Duodenal mucosa (tissue), 2 donors: ENCODE results near the gene C1QTNF6.

Experiments used
- H3K27ac ChIP-seq: one replicate; pipeline ENCODE4 v1.7.0; 2013; ENCODE audit warnings: low read depth, low read length
- H3K27me3 ChIP-seq, 2 donors: one replicate each; pipeline ENCODE4 v1.7.0; 2013; ENCODE audit warnings: low read length in 2 of 2, control low read depth in 1 of 2; ENCODE audit not compliant: insufficient read depth in 2 of 2, control insufficient read depth in 1 of 2
- H3K36me3 ChIP-seq, 2 donors: one replicate each; pipeline ENCODE4 v1.7.0; 2013; ENCODE audit warnings: low read length in 2 of 2, control low read depth in 1 of 2; ENCODE audit not compliant: insufficient read depth in 2 of 2, control insufficient read depth in 1 of 2
- H3K4me1 ChIP-seq, 2 donors: one replicate each; pipeline ENCODE4 v1.7.0; 2013; ENCODE audit warnings: low read length in 2 of 2, control low read depth in 1 of 2; ENCODE audit not compliant: insufficient read depth in 2 of 2, control insufficient read depth in 1 of 2
- H3K4me3 ChIP-seq, 2 donors: one replicate each; pipeline ENCODE4 v1.7.0; 2013; ENCODE audit warnings: low read length in 2 of 2, low read depth in 1 of 2
- H3K9ac ChIP-seq, 2 donors: one replicate each; pipeline ENCODE4 v1.7.0; 2013; ENCODE audit warnings: low read length in 2 of 2, low read depth in 1 of 2
- H3K9me3 ChIP-seq, 2 donors: one replicate each; pipeline ENCODE4 v1.7.0; 2013; ENCODE audit warnings: low read length in 2 of 2, control low read depth in 1 of 2; ENCODE audit not compliant: control insufficient read depth in 1 of 2

C1QTNF6 gene

DNA sequence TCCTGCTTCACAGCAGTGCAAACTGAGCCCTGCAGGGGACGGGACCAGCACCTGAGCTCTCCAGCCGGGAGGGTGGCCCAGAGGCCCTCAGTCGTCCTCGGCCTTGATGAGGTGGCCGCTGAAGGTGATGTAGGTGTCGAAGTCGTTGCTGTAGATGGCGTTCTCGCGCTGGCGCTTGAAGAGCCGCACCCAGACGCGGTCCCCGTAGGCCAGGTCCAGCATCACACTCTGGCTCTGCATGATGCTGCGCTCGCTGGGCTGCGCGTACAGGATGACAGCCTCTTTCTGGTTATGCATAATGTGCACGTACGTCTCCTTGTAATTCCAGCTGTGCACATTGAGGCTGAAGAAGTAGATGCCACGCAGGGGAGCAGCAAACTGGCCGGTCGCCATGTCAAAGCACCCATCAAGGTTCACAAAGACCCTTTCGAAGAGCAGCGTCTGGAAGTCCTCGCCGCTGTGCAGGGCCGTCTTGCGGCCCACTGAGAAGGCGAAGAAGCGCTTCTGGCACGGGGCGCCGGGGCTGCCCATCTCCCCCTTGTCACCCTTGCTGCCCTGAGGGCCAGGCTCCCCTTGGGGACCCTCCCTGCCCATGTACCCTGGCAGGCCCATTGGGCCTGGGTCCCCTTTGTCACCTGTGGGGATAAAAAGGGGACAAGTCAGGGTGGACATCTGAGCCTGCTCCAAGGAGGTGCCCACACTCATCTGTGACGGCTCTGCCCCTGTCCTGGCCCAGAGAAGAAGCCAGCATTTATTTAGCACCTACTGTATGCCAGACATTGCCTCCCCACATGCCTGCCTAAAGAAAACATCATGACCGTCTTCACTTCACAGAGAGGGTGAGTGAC, 5.7 kb downstream of the C1QTNF6 start:
- Histone ChIP-seq H3K4me1 (peaks cover 22 to 28% of the 10 kb centered on the region in 2 donors), H3K36me3 (no peaks in the 10 kb centered on the region), H3K9me3 (no peaks in the 10 kb centered on the region), H3K4me3 (no peak overlapping the region), H3K27me3 (no peaks in the 10 kb centered on the region), H3K9ac (no peak overlapping the region), H3K27ac (no peak overlapping the region)

DNA sequence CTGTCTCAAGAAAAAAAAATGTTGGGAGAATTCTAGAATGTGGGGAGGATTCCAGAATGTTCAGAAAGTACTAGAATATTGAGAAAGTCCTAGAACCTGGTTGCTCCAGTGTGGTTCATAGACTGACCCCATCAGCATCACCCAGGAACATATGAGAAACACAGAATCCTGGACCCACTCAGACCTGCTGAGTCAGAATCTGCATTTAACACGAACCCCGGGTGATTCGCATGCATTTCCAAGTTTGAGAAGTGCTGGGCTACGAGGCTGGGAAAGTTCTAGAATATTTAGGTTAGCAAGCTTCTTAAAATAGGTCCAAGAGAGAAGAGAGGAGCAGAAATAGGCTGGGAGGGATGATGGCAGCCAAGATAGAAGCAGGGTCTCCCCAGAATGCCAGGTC, 6.4 kb downstream of the C1QTNF6 start:
- Histone ChIP-seq H3K4me1 (peaks cover 25 to 29% of the 10 kb centered on the region in 2 donors), H3K27ac (no peak overlapping the region), H3K9me3 (no peaks in the 10 kb centered on the region), H3K4me3 (no peak overlapping the region), H3K9ac (no peak overlapping the region), H3K27me3 (no peaks in the 10 kb centered on the region), H3K36me3 (no peaks in the 10 kb centered on the region)

DNA sequence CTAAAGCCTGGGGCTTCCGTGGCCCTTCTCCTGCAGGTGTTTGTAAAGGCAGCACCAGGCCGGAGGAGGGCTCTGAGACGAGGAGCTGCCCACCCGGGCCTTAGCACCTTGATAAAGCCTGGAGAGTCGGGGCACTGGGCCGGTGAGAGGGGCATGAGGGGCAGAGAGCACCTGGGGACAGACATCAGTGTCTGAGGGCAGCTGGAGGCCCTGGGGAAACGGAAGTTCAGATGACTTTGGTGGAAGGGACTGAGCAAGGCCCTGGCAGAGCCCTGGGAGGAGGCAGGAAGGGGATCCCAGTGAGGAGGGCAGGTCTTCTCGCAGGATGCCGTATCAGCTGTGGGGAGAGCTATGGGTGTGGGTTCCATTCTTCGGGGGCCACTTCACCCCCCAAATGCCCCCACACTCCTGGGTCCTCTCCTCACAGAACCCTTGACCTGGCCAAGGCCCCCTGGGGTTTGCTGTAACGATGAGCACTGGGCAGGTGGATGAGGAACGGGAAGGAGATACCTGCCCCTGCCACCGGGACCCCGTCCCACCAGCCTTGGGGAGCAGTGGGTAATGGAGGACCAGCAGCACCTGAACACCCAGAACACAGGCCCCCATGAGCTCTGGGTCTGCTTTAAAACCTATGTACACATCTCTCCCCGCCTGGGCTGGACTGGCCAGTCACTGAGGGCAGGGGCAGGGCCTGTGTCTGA, 7.4 kb downstream of the C1QTNF6 start:
- Histone ChIP-seq H3K27me3 (no peaks in the 10 kb centered on the region), H3K27ac (no peak overlapping the region), H3K9me3 (no peaks in the 10 kb centered on the region), H3K4me3 (no peak overlapping the region), H3K9ac (no peak overlapping the region), H3K36me3 (no peaks in the 10 kb centered on the region), H3K4me1 (peaks cover 30 to 39% of the 10 kb centered on the region in 2 donors)

DNA sequence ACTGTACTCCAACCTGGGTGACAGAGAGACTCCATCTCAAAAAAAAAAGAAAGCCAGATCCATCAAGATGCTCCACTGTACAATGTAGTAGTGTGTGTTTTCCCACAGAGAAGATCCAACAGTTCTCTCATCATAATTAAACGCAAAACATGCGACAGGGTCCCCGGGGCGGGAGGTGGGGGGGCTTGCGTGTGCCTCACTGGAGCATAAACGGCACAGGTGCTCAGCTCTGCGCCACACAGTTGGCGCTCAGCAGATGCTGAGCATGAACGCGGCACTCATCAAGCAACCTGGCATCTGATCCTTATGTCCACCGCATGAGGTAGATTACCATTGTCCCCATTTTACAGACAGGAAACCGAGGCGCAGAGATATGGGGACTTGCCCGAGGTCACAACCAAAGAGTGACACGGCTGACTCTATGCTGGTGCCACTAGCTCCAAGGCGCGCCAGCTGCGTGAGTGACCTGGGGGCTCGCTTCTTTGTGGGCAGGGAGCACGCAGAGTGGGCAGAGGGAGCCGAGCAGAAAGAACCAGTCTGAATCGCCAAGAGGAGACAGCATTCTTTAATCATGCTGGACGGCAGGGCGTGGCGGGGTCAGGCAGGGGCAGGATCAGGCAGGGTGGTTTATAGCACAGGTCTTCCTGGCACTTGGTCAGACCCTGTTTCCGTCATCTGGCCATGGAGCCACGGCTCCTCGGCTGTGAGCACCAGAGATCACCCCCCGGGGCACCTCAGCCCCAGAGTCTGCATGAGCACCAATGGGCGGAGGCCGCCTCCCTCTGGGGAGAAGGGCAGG, 8.2 kb downstream of the C1QTNF6 start:
- Histone ChIP-seq H3K27me3 (no peaks in the 10 kb centered on the region), H3K27ac (no peak overlapping the region), H3K9ac (no peak overlapping the region), H3K4me1 (peaks cover 30 to 41% of the 10 kb centered on the region in 2 donors), H3K36me3 (no peaks in the 10 kb centered on the region), H3K4me3 (no peak overlapping the region), H3K9me3 (no peaks in the 10 kb centered on the region)

DNA sequence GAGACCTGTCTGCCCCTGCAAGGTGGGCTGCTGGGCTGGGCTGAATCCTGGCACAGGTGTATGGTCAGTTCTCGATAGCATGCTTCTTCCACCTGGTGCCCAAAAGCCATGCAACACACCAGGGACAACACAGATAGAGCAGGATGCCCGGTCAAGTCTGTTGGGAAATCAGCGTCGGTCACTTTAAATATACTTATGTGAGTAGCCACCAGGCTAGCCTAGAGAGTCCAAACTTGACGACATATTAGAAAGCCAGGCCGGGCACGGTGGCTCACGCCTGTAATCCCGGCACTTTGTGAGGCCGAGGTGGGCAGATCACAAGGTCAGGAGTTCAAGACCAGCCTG, 8.9 kb downstream of the C1QTNF6 start:
- Histone ChIP-seq H3K4me1 (peaks cover 30 to 41% of the 10 kb centered on the region in 2 donors), H3K36me3 (no peaks in the 10 kb centered on the region), H3K4me3 (no peak overlapping the region), H3K27me3 (no peaks in the 10 kb centered on the region), H3K9me3 (no peaks in the 10 kb centered on the region), H3K9ac (no peak overlapping the region), H3K27ac (no peak overlapping the region)

DNA sequence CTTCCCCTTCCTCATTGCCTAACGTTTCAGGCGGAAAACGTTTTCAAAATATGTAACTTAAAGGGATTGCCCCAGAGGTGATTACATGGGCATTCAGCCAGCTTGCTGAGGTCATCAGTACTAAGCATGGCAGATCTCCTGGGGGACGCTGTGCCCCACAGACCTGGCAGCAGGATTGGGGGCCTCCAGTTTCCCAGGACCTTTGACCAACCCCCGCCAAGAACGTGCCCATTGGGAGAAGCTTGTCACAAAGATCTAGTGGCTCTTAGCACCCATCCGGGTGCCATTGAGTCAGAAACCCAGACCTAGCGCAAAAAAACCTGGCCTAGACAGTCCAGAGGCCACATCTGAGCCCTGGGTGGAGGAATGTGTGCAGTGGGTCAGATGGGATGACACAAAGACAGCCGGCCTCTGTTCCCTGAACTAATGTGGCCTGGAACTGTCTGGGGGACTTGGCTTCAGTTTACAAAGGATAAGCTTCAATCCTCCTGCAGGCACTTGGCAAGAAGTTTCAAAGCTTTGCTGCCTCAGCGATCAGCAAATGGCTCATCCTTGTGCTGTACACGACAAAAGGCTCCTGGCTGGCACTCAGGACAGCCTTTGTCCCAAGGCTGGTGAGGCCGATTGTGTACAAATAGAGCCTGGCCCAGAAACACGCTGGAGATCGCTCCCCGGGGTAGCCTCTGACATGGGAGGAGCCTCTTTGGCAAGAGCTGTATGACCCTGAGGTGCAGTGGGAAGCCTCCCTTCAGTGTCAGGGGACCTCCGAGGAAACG, 9.5 kb downstream of the C1QTNF6 start:
- H3K4me3 ChIP-seq: no peak overlapping the region
- no peak overlapping the region for H3K27ac ChIP-seq
- no peaks in the 10 kb centered on the region for H3K27me3 ChIP-seq
- H3K9ac ChIP-seq: peak overlapping the region in 1 of 2 donors; percentile 14
- H3K9me3 ChIP-seq: no peaks in the 10 kb centered on the region
- no peaks in the 10 kb centered on the region for H3K36me3 ChIP-seq
- peaks cover 30 to 41% of the 10 kb centered on the region in 2 donors for H3K4me1 ChIP-seq

DNA sequence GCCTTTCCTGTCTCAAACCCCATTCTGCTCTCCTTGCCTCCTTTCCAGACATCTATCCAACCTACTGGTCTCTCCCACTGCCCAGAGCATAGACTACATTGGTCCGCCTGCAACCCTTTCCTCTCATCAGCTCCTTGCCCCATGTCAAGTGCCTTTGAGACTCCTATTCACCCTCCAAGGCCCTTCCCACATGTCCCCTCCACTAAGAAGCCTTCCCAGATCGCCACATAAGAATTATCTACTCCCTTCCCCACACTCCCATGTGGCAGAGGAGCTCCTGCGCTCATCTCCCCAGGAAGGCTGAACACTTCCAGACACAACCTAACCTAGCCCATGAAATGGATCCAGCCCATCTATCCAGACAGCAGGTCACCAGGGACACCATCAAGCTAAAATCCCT, 10.3 kb downstream of the C1QTNF6 start:
- Histone ChIP-seq H3K9ac (peak overlapping the region in 1 of 2 donors; percentile 14), H3K4me3 (no peak overlapping the region), H3K4me1 (peaks cover 30 to 41% of the 10 kb centered on the region in 2 donors), H3K27ac (no peak overlapping the region), H3K27me3 (no peaks in the 10 kb centered on the region), H3K36me3 (no peaks in the 10 kb centered on the region), H3K9me3 (no peaks in the 10 kb centered on the region)

DNA sequence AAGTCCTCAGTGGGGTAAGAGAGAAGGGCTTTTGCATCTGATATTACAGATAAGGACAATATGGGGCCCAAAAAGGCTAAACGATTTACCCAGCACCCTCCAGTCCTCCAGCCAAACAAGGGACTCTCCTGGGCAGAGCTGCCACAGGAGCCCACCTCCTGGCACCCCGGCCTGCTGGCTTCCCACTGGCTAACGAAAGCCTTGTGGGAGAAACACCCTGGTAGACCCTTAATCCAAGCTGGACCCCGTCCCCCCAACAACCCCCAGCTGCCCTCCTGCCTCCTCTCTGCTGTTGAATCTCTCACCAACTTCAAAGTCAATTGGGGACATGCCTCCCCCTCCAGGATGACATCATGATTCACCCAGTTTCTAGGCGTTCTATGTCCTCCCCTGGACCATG, 10.8 kb downstream of the C1QTNF6 start:
- Histone ChIP-seq H3K27me3 (no peaks in the 10 kb centered on the region), H3K27ac (no peak overlapping the region), H3K9me3 (no peaks in the 10 kb centered on the region), H3K4me3 (no peak overlapping the region), H3K9ac (no peak overlapping the region), H3K4me1 (peaks cover 30 to 41% of the 10 kb centered on the region in 2 donors), H3K36me3 (no peaks in the 10 kb centered on the region)

DNA sequence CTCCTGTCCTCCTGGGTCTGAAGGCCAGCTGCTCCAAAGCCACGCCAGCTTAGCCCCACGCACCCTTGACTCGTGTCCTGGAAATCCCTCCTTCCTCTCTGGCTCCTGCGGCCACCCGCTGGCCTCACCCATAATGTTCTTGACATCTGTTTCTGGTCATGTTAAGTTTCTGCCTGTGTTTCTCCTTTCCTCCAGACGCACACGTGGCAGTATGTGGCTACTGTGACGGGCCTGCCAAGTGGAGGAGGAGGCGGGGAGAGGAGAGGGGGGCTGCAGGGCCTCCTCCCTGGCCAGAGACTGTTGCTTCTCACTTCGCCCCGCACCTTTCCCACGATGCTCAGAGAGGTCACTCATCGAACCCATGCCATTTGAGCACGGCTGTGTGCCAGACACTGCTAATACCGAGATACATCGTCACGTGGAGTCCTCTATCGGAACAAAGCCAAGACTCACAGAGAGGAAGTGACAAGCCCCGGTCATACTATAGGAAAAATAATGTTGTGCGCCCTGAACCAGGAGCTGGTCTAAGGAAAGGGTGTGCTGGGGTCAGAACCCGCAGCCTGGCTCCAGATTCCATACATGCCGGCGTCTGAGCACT, 11.5 kb downstream of the C1QTNF6 start:
- Histone ChIP-seq H3K36me3 (no peaks in the 10 kb centered on the region), H3K9ac (no peak overlapping the region), H3K27ac (no peak overlapping the region), H3K27me3 (no peaks in the 10 kb centered on the region), H3K4me1 (peaks cover 30 to 41% of the 10 kb centered on the region in 2 donors), H3K4me3 (peak overlapping the region; percentile 0 to 37), H3K9me3 (no peaks in the 10 kb centered on the region)
